Spleen (tissue), 7 donors: ENCODE data around the gene FIGN.

Source experiments
- POLR2AphosphoS5 ChIP-seq, 3 donors: sonication (generic); formaldehyde crosslinking; IDR thresholded peaks; one replicate each; pipeline ENCODE4 v1.5.1; 2017; ENCODE audit warnings: antibody characterized with exemption in 3 of 3
- TF ChIP-seq, protein P1 (sequence below), 11 experiments: fragments of 200-600 bp in 7 of 11; fragments of 450-650 bp in 4 of 11; sonication (generic) in 4 of 11; IDR thresholded peaks in 8 of 11; conservative IDR thresholded peaks in 3 of 11; 1 replicate in 7 of 11; 2 replicates in 4 of 11; pipeline versions ENCODE4 v1.4.0 to v1.8.0; 2016 to 2021; ENCODE audit warnings: antibody characterized with exemption in 11 of 11, inconsistent platforms in 4 of 11, mild to moderate bottlenecking in 1 of 11
- donor health status: DM: no; HTN: no; CAD: no; lungs with moderate emphysema.
- donor health status: DM: no; HTN: no; CAD: no.
- donor health status: DM: no; HTN: no; CAD: no.

DNA sequence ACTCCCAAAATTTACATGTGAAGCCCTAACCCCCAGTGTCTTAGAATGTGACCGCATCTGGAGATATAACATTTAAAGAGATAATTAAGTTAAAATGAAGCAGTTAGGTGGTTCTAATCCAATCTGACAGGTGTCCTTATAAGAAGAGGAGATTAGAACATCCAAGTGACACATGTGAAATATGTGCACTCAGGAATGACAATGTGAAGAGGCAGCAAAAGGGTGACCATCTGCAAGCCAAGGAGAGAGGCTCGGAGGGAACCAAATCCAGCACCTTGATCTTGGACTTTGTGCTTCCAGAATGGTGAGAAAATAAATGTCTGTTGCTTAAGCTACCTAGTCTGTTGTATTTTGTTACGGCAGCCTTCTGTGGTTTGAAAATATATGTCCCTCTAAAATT lies 165.4 kb downstream of the FIGN start:
- TF ChIP-seq, protein P1, sequence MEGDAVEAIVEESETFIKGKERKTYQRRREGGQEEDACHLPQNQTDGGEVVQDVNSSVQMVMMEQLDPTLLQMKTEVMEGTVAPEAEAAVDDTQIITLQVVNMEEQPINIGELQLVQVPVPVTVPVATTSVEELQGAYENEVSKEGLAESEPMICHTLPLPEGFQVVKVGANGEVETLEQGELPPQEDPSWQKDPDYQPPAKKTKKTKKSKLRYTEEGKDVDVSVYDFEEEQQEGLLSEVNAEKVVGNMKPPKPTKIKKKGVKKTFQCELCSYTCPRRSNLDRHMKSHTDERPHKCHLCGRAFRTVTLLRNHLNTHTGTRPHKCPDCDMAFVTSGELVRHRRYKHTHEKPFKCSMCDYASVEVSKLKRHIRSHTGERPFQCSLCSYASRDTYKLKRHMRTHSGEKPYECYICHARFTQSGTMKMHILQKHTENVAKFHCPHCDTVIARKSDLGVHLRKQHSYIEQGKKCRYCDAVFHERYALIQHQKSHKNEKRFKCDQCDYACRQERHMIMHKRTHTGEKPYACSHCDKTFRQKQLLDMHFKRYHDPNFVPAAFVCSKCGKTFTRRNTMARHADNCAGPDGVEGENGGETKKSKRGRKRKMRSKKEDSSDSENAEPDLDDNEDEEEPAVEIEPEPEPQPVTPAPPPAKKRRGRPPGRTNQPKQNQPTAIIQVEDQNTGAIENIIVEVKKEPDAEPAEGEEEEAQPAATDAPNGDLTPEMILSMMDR (IDR thresholded peaks at IDR 0.05 in 8 of 11, conservative IDR thresholded peaks at IDR 0.05 in 3 of 11): no peak
- TF ChIP-seq POLR2AphosphoS5 (IDR thresholded peaks at IDR 0.05): no peak
